Heart right ventricle (tissue), 16 donors: ENCODE results near the gene TMEM63A. TPM values are rescaled to one million over a fixed set of nuclear protein-coding genes. Genes with fewer than 3 reads are reported as not detected.

Source experiments
- ATAC-seq, 8 donors: fragments of 200-7000 bp; cut with Tn5 transposase; one replicate each; pipeline ENCODE4 v1.9.1; 2020; ENCODE audit warnings: mild to moderate bottlenecking in 8 of 8, moderate library complexity in 8 of 8, moderate number of reproducible peaks in 1 of 8
- DNase-seq, 2 donors: peaks; one replicate each; pipeline ENCODE4 v3.0.0-alpha.2; 2020
- H3K27ac ChIP-seq, 10 donors: fragments of 200-600 bp; sonication (generic) in 2 of 10; one replicate each; pipeline versions ENCODE4 v1.5.0 to v1.8.0; 2020 to 2022; ENCODE audit warnings: mild to moderate bottlenecking in 3 of 10
- H3K27me3 ChIP-seq, 7 donors: fragments of 200-600 bp; one replicate each; pipeline ENCODE4 v1.8.0; 2021 to 2022; ENCODE audit warnings: mild to moderate bottlenecking in 2 of 7
- H3K36me3 ChIP-seq, 9 donors: fragments of 200-600 bp; sonication (generic) in 1 of 9; one replicate each; pipeline versions ENCODE4 v1.5.0 to v1.8.0; 2020 to 2022; ENCODE audit warnings: mild to moderate bottlenecking in 2 of 9
- H3K4me1 ChIP-seq, 9 donors: fragments of 200-600 bp; sonication (generic) in 1 of 9; one replicate each; pipeline versions ENCODE4 v1.5.0 to v1.8.0; 2020 to 2022; ENCODE audit warnings: mild to moderate bottlenecking in 4 of 9
- H3K4me3 ChIP-seq, 10 donors: fragments of 200-600 bp; sonication (generic) in 2 of 10; one replicate each; pipeline versions ENCODE4 v1.5.0 to v1.8.0; 2020 to 2022; ENCODE audit warnings: mild to moderate bottlenecking in 7 of 10, moderate library complexity in 2 of 10
- H3K9me3 ChIP-seq, 11 donors: fragments of 200-600 bp in 10 of 11; sonication (generic) in 2 of 11; one replicate each; pipeline versions ENCODE4 v1.5.0 to v1.8.0; 2013 to 2022; ENCODE audit warnings: mild to moderate bottlenecking in 2 of 11, control low read depth in 1 of 11, moderate library complexity in 1 of 11
- CTCF ChIP-seq, 9 donors: fragments of 200-600 bp; sonication (generic) in 2 of 9; IDR thresholded peaks; one replicate each; pipeline versions ENCODE4 v1.5.0 to v1.8.0; 2021 to 2022; ENCODE audit warnings: antibody characterized with exemption in 9 of 9, mild to moderate bottlenecking in 5 of 9, moderate library complexity in 1 of 9
- WGBS, 2 donors: extraction: QIAGEN DNeasy Blood & Tissue Kit; methylation state at CpG; one replicate each; pipeline ENCODE4 v1.1.7; 2013; ENCODE audit warnings: inconsistent platforms in 1 of 2; 5-methylcytosine and 5-hydroxymethylcytosine counted together
- intact Hi-C, 10 donors: fragments of 100-400 bp; cut with DNase I; formaldehyde crosslinking; loops; one replicate each; pipeline versions ENCODE4 v1.11.1 to v1.14.2; 2022
- polyA plus RNA-seq, 2 donors: library from polyadenylated mRNA; stranded (reverse); fragments of 200-250 nt; gene quantifications; one replicate each; pipeline ENCODE4 v1.2.3, GENCODE V29; 2013
- total RNA-seq, 10 donors: library from RNA; stranded (reverse); fragmentation: NEBNext Ultra II Directional in 3 of 10; extraction: Animal tissue kit (Norgen Biotek cat#: 25700) in 3 of 10; gene quantifications; one replicate each; pipeline versions ENCODE4 v1.2.1 to v1.2.4, GENCODE V29; 2021 to 2023
- donor health status: Arrhythmogenic right ventricular cardiomyopathy.
- donor health status: ischemic (EF 13 %, LVEDD 7.1; RV severe dilation, severe dysfunction).
- donor health status: healthy with polysubstance abuse.
- donor health status: DM: no; HTN: yes; CAD: no.
- donor health status: DM: no; HTN: no; CAD: no.
- donor health status: ischemic (EF 25% LVEDD 6.9; RV normal size, moderate dysfunction).
- donor health status: ischemic (EF 25% LVEDD 5.7; RV mildly dilated, moderate dysfunction).
- donor health status: healthy.
- donor health status: DM: yes; HTN: yes; CAD: no.
- donor health status: Ischemic cardiomyopathy.
- donor health status: ischemic (EF 35%, LVEDD 5.7; RV mildly dilated, moderate dysfunction).
- donor health status: nonischemic (EF 11% LVEDD 7.7; RV severe dilation, severe dysfunction).
- donor health status: DM: yes; HTN: yes; CAD: no.
- donor health status: PGD.
- donor health status: ischemic (EF 29% LVEDD 5.4; RV normal size, mild dysfunction).
- donor health status: nonischemic (EF 23%, LVEDD 6.1; RV moderate dilation, normal function).

TMEM63A gene
- total and polyA plus RNA-seq, 12 donors = 10.4 to 69.1 (median 24.7) TPM

- no peak overlapping the region for H3K4me3 ChIP-seq
- no peak for TF ChIP-seq CTCF (IDR thresholded peaks at IDR 0.05)
- peaks cover 0 to 97% (median 17%) of the 10 kb centered on the region in 9 donors for H3K36me3 ChIP-seq
- H3K27me3 ChIP-seq = no peaks in the 10 kb centered on the region
- 80 to 89% methylated on average over 20 of the region's 20 CpGs for WGBS, 2 donors
- peak in 1 of 8 donors; percentile 5 for ATAC-seq
- no peak for DNase-seq
- peak overlapping the region in 1 of 10 donors; percentile 26 for H3K27ac ChIP-seq
- H3K4me1 ChIP-seq = peaks cover 0 to 44% (median 17%) of the 10 kb centered on the region in 9 donors
- intact Hi-C loops = loop anchor here (5.0 to 10.0 kb wide), 6 partner anchors 34 to 374 kb away; partner anchors contain the start of genes SRP9 (in 8 of the 10) and EPHX1 (in 4 of the 10)
- H3K9me3 ChIP-seq = no peaks in the 10 kb centered on the region
These were observed 35.6 kb downstream of the TMEM63A start for GRCh38 chr1:225846331-225847310.

- ATAC-seq (peak; percentile 77 to 88 (median 81)), DNase-seq (peak; percentile 78 to 81)
- TF ChIP-seq CTCF (IDR thresholded peaks at IDR 0.05) = peak; percentile 57 to 81 (median 75)
- 68 to 71% methylated on average over 13 of the region's 13 CpGs for WGBS, 2 donors
- intact Hi-C loops = loop anchor here (1.0 to 10.0 kb wide), 7 partner anchors 33 to 373 kb away; partner anchors contain the start of genes SRP9 (in 8 of the 10) and EPHX1 (in 4 of the 10)
- Histone ChIP-seq H3K27me3 (no peaks in the 10 kb centered on the region), H3K9me3 (no peaks in the 10 kb centered on the region), H3K27ac (peak overlapping the region in 6 of 10 donors; percentile 12 to 38 (median 24)), H3K4me1 (peaks cover 0 to 40% (median 17%) of the 10 kb centered on the region in 9 donors), H3K36me3 (peaks cover 0 to 95% (median 14%) of the 10 kb centered on the region in 9 donors), H3K4me3 (no peak overlapping the region)
These were observed 36.5 kb downstream of the TMEM63A start for GRCh38 chr1:225845571-225846259.

- Histone ChIP-seq H3K4me3 (no peak overlapping the region), H3K27me3 (no peaks in the 10 kb centered on the region), H3K4me1 (peaks cover 0 to 37% (median 17%) of the 10 kb centered on the region in 9 donors), H3K36me3 (peaks cover 0 to 96% (median 17%) of the 10 kb centered on the region in 9 donors), H3K27ac (peak overlapping the region in 4 of 10 donors; percentile 7 to 38 (median 21)), H3K9me3 (no peaks in the 10 kb centered on the region)
- DNase-seq = no peak
- intact Hi-C loops = loop anchor here (1.0 to 10.0 kb wide), 7 partner anchors 33 to 373 kb away; partner anchors contain the start of genes SRP9 (in 8 of the 10) and EPHX1 (in 4 of the 10)
- no peak for ATAC-seq
- 92% methylated on average over 14 of the region's 14 CpGs for WGBS, 2 donors
- TF ChIP-seq CTCF (IDR thresholded peaks at IDR 0.05) = no peak
These were observed 37.1 kb downstream of the TMEM63A start for GRCh38 chr1:225845097-225845496.
